Uterus (tissue), 2 donors: Measurements from ENCODE around the gene PPP2R2C.

Source experiments
- POLR2A ChIP-seq, 2 donors: fragments of 450-650 bp; IDR thresholded peaks; one replicate each; pipeline ENCODE4 v1.6.1; 2016; ENCODE audit warnings: antibody characterized with exemption in 2 of 2, mild to moderate bottlenecking in 1 of 2, moderate library complexity in 1 of 2
- TF ChIP-seq, protein P1 (sequence below), 4 experiments: fragments of 200-600 bp in 2 of 4; fragments of 450-650 bp in 2 of 4; sonication (generic) in 2 of 4; IDR thresholded peaks; one replicate each; pipeline ENCODE4 v1.5.1; 2016 to 2019; ENCODE audit warnings: antibody characterized with exemption in 4 of 4, mild to moderate bottlenecking in 2 of 4, moderate library complexity in 1 of 4

DNA sequence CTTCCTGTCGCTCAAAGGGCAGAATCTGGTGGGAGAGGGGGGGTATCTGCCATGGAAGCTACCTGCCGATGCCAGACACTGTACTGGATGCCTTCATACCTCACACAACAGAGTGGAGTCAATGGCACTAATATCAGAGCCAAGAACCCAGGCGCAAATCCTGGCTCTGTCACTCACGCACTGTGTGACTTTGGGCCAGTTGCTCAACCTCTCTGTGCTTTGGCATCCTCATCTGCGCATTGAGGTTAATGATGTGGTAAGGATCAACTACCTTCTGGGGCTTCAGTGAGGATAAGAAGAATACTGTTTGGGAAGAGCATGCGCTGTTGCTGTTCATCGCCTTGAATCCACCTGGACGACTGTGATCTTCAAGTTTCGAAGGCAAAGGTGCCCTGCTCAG is 70.6 kb downstream of the PPP2R2C start:
- TF ChIP-seq, protein P1, sequence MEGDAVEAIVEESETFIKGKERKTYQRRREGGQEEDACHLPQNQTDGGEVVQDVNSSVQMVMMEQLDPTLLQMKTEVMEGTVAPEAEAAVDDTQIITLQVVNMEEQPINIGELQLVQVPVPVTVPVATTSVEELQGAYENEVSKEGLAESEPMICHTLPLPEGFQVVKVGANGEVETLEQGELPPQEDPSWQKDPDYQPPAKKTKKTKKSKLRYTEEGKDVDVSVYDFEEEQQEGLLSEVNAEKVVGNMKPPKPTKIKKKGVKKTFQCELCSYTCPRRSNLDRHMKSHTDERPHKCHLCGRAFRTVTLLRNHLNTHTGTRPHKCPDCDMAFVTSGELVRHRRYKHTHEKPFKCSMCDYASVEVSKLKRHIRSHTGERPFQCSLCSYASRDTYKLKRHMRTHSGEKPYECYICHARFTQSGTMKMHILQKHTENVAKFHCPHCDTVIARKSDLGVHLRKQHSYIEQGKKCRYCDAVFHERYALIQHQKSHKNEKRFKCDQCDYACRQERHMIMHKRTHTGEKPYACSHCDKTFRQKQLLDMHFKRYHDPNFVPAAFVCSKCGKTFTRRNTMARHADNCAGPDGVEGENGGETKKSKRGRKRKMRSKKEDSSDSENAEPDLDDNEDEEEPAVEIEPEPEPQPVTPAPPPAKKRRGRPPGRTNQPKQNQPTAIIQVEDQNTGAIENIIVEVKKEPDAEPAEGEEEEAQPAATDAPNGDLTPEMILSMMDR (IDR thresholded peaks at IDR 0.05): no peak
- no peak for TF ChIP-seq POLR2A (IDR thresholded peaks at IDR 0.05)
